Right lobe of liver (tissue), 4 donors: ENCODE data around the gene NPAS2.

Source experiments
- CTCF ChIP-seq, 4 donors: fragments of 200-600 bp in 3 of 4; fragments of 450-650 bp in 1 of 4; IDR thresholded peaks; one replicate each; pipeline versions ENCODE4 v1.5.1 to v1.8.0; 2016 to 2022; ENCODE audit warnings: antibody characterized with exemption in 4 of 4, mild to moderate bottlenecking in 2 of 4
- POLR2A ChIP-seq: fragments of 450-650 bp; IDR thresholded peaks from one replicate; pipeline ENCODE4 v1.6.1; 2017; ENCODE audit warnings: antibody characterized with exemption, mild to moderate bottlenecking
- donor health status: DM: no; HTN: no; CAD: no.
- donor health status: DM: no; HTN: no; CAD: no.
- donor health status: DM: no; HTN: yes; CAD: no.

GRCh38 chr2:101007415-101008345, 187.7 kb downstream of the NPAS2 start:
- no peak for TF ChIP-seq CTCF (IDR thresholded peaks at IDR 0.05)
- TF ChIP-seq POLR2A: no peak
